Measurements from ENCODE around the gene PDCD2. TPM values are rescaled to one million over a fixed set of nuclear protein-coding genes. Genes with fewer than 3 reads are reported as not detected.

Gene PDCD2
- total and polyA plus RNA-seq, 9 of the 15 experiments (the other 6 are each of a cell fraction or from before 2014, with no cell fraction given) = 67.3 to 430 (median 318) TPM

DNA sequence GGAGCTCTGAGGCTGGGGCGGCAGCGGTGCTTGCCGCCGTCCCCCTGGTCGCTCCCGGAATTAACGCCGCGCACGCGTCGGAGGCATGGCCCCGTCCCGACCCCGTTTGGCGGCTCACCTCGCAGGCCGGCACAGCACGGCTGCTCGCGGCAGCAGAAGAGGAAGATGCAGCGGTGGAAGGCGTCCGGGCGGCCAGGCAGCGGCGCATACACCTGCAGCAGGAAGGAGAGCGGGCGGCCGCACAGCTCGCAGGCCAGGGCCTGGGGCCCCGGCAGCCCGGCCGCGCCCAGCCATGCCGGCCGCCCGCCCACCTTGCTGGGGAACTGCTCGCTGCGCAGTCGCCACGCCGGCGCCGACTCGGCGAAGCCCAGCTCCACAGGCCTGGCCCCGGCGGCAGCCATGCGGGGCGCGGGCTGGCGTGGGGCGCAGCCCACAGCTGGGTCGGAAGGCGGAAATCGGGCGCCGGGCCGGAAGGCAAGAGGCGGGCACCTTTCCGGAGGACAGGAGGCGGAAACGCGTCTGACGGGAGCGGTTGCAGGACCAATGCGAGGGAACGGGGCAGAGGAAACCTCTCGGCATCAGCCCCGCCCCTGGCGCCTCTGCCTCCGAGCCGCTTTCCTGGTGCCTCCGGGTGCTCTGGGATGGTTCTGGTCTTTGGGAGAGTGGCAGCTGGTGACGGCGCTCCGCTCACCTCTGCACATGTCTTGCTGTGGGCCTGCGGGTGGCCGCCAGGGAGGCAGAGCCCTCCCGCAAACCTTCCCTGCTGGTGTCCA is at the start of gene PDCD2 (continued):
- TF ChIP-seq, protein P1, sequence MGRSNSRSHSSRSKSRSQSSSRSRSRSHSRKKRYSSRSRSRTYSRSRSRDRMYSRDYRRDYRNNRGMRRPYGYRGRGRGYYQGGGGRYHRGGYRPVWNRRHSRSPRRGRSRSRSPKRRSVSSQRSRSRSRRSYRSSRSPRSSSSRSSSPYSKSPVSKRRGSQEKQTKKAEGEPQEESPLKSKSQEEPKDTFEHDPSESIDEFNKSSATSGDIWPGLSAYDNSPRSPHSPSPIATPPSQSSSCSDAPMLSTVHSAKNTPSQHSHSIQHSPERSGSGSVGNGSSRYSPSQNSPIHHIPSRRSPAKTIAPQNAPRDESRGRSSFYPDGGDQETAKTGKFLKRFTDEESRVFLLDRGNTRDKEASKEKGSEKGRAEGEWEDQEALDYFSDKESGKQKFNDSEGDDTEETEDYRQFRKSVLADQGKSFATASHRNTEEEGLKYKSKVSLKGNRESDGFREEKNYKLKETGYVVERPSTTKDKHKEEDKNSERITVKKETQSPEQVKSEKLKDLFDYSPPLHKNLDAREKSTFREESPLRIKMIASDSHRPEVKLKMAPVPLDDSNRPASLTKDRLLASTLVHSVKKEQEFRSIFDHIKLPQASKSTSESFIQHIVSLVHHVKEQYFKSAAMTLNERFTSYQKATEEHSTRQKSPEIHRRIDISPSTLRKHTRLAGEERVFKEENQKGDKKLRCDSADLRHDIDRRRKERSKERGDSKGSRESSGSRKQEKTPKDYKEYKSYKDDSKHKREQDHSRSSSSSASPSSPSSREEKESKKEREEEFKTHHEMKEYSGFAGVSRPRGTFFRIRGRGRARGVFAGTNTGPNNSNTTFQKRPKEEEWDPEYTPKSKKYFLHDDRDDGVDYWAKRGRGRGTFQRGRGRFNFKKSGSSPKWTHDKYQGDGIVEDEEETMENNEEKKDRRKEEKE (IDR thresholded peaks at IDR 0.05; ENCODE audit: borderline replicate concordance in 1 of 2, control insufficient read depth in 1 of 2, low read depth in 2 of 2, low read length in 1 of 2) = peak in 1 of 2 experiments; percentile 97; a peak in 2 of 4 replicates
- TF ChIP-seq, protein P2, sequence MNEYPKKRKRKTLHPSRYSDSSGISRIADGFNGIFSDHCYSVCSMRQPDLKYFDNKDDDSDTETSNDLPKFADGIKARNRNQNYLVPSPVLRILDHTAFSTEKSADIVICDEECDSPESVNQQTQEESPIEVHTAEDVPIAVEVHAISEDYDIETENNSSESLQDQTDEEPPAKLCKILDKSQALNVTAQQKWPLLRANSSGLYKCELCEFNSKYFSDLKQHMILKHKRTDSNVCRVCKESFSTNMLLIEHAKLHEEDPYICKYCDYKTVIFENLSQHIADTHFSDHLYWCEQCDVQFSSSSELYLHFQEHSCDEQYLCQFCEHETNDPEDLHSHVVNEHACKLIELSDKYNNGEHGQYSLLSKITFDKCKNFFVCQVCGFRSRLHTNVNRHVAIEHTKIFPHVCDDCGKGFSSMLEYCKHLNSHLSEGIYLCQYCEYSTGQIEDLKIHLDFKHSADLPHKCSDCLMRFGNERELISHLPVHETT (CRISPR knock-in tag; conservative IDR thresholded peaks at IDR 0.05 in 1 of 2, IDR thresholded peaks at IDR 0.05 in 1 of 2) = no peak
- TF ChIP-seq, protein P3, sequence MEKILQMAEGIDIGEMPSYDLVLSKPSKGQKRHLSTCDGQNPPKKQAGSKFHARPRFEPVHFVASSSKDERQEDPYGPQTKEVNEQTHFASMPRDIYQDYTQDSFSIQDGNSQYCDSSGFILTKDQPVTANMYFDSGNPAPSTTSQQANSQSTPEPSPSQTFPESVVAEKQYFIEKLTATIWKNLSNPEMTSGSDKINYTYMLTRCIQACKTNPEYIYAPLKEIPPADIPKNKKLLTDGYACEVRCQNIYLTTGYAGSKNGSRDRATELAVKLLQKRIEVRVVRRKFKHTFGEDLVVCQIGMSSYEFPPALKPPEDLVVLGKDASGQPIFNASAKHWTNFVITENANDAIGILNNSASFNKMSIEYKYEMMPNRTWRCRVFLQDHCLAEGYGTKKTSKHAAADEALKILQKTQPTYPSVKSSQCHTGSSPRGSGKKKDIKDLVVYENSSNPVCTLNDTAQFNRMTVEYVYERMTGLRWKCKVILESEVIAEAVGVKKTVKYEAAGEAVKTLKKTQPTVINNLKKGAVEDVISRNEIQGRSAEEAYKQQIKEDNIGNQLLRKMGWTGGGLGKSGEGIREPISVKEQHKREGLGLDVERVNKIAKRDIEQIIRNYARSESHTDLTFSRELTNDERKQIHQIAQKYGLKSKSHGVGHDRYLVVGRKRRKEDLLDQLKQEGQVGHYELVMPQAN (IDR thresholded peaks at IDR 0.05; ENCODE audit: borderline replicate concordance) = peak; percentile 84
- TF ChIP-seq, protein P4, sequence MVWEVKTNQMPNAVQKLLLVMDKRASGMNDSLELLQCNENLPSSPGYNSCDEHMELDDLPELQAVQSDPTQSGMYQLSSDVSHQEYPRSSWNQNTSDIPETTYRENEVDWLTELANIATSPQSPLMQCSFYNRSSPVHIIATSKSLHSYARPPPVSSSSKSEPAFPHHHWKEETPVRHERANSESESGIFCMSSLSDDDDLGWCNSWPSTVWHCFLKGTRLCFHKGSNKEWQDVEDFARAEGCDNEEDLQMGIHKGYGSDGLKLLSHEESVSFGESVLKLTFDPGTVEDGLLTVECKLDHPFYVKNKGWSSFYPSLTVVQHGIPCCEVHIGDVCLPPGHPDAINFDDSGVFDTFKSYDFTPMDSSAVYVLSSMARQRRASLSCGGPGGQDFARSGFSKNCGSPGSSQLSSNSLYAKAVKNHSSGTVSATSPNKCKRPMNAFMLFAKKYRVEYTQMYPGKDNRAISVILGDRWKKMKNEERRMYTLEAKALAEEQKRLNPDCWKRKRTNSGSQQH (CRISPR knock-in tag; IDR thresholded peaks at IDR 0.05) = no peak
- peak; percentile 69 for TF ChIP-seq JUND (IDR thresholded peaks at IDR 0.05; ENCODE audit: borderline replicate concordance, low read depth, low read length)
- TF ChIP-seq JUND (tag; IDR thresholded peaks at IDR 0.05; ENCODE audit: borderline replicate concordance, low read depth, low read length) = peak; percentile 17; the same call in 1 of the 3 replicates
- TF ChIP-seq, protein P5, sequence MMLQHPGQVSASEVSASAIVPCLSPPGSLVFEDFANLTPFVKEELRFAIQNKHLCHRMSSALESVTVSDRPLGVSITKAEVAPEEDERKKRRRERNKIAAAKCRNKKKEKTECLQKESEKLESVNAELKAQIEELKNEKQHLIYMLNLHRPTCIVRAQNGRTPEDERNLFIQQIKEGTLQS (IDR thresholded peaks at IDR 0.05) = no peak
- TF ChIP-seq, protein P5 (CRISPR knock-in tag; conservative IDR thresholded peaks at IDR 0.05) = no peak; the same call in 1 of the 2 replicates
- no peak; the same call in 1 of the 2 replicates for TF ChIP-seq ZSCAN29 (IDR thresholded peaks at IDR 0.05)
- TF ChIP-seq, protein P6, sequence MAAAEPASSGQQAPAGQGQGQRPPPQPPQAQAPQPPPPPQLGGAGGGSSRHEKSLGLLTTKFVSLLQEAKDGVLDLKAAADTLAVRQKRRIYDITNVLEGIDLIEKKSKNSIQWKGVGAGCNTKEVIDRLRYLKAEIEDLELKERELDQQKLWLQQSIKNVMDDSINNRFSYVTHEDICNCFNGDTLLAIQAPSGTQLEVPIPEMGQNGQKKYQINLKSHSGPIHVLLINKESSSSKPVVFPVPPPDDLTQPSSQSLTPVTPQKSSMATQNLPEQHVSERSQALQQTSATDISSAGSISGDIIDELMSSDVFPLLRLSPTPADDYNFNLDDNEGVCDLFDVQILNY (CRISPR knock-in tag; IDR thresholded peaks at IDR 0.05) = no peak

All from K562 (cell line).